NB4 (cell line): Measurements from ENCODE around the gene PLEKHG4B.

Experiments
- MYC ChIP-seq: IDR thresholded peaks from 2 replicates; pipeline ENCODE4 v1.6.1; 2011; ENCODE audit warnings: low read depth, low read length
- POLR2A ChIP-seq: IDR thresholded peaks from 2 replicates; pipeline ENCODE4 v1.6.1; 2011; ENCODE audit warnings: mild to moderate bottlenecking; ENCODE audit not compliant: insufficient read length; ENCODE audit errors: extremely low read depth
- TF ChIP-seq, protein P1 (sequence below): IDR thresholded peaks from one replicate; pipeline ENCODE4 v1.5.1; 2012; ENCODE audit warnings: low read depth, low read length
- TF ChIP-seq, protein P2 (sequence below): IDR thresholded peaks from 2 replicates; pipeline ENCODE4 v1.6.1; 2011; ENCODE audit warnings: low read depth, low read length

- TF ChIP-seq, protein P1, sequence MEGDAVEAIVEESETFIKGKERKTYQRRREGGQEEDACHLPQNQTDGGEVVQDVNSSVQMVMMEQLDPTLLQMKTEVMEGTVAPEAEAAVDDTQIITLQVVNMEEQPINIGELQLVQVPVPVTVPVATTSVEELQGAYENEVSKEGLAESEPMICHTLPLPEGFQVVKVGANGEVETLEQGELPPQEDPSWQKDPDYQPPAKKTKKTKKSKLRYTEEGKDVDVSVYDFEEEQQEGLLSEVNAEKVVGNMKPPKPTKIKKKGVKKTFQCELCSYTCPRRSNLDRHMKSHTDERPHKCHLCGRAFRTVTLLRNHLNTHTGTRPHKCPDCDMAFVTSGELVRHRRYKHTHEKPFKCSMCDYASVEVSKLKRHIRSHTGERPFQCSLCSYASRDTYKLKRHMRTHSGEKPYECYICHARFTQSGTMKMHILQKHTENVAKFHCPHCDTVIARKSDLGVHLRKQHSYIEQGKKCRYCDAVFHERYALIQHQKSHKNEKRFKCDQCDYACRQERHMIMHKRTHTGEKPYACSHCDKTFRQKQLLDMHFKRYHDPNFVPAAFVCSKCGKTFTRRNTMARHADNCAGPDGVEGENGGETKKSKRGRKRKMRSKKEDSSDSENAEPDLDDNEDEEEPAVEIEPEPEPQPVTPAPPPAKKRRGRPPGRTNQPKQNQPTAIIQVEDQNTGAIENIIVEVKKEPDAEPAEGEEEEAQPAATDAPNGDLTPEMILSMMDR = no peak
- TF ChIP-seq POLR2A = no peak
- TF ChIP-seq MYC = no peak
- TF ChIP-seq, protein P2, sequence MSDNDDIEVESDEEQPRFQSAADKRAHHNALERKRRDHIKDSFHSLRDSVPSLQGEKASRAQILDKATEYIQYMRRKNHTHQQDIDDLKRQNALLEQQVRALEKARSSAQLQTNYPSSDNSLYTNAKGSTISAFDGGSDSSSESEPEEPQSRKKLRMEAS = no peak
These were observed 106.0 kb downstream of the PLEKHG4B start for GRCh38 chr5:197892-198489.
